ENCODE data around the gene HOXA5. TPM values are rescaled to one million over a fixed set of nuclear protein-coding genes. Genes with fewer than 3 reads are reported as not detected.

HOXA5 gene
- total RNA-seq, 4 donors from 2014 or later, result 18.3 to 89.8 (median 31.6) TPM

Small RNAs within 50 kb of the gene (small RNA-seq; reads per million reads assigned to genes)
- gene AC004080.5 (0 reads per million in 4 donors), gene RF01977 (0 reads per million in 4 donors), gene RF02140 (0 reads per million in 4 donors), gene RF02141 (0 reads per million in 4 donors)

Other genes starting within 250 kb of the HOXA5 start
- gene HOXA1, start 47.7 kb downstream of the HOXA5 start, total RNA-seq, result 1 to 10 TPM; 1.4 to 3.2 (median 1.8) TPM
- gene HOXA2, start 41.0 kb downstream of the HOXA5 start, total RNA-seq, result 10 to 100 TPM in 1 of 4 donors, 1 to 10 TPM in 3; 2.7 to 16.1 (median 5.2) TPM
- gene HOXA4, start 12.9 kb downstream of the HOXA5 start, total RNA-seq, result 10 to 100 TPM in 2 of 4 donors, 1 to 10 TPM in 2; 3.5 to 42.4 (median 10.6) TPM
- 10 to 100 TPM; 12.9 to 27.8 (median 17.3) TPM for gene HOXA6, start 4.1 kb upstream of the HOXA5 start, total RNA-seq
- 10 to 100 TPM; 14.1 to 27.3 (median 15.7) TPM for gene HOXA3, start 8.9 kb upstream of the HOXA5 start, total RNA-seq
- gene HOXA7, start 13.0 kb upstream of the HOXA5 start, total RNA-seq, result 10 to 100 TPM in 3 of 4 donors, 1 to 10 TPM in 1; 7.0 to 22.9 (median 12.8) TPM
- gene HOXA9, start 21.9 kb upstream of the HOXA5 start, total RNA-seq, result 100 to 1,000 TPM in 1 of 4 donors, 10 to 100 TPM in 3; 19.5 to 130 (median 50.6) TPM
- 10 to 100 TPM; 19.8 to 68.9 (median 36.4) TPM for gene HOXA10, start 30.6 kb upstream of the HOXA5 start, total RNA-seq
- gene HOXA11, start 41.6 kb upstream of the HOXA5 start, total RNA-seq, result 10 to 100 TPM in 1 of 4 donors, 1 to 10 TPM in 3; 4.5 to 21.3 (median 7.7) TPM
- gene HOXA13, start 56.4 kb upstream of the HOXA5 start, total RNA-seq, result 10 to 100 TPM; 22.5 to 69.9 (median 38.7) TPM
- gene EVX1, start 99.1 kb upstream of the HOXA5 start, total RNA-seq, result 10 to 100 TPM in 1 of 4 donors, 1 to 10 TPM in 2, not detected in 1; 1.4 to 17.2 (median 3.4) TPM